Activated CD4-positive, alpha-beta T cell treated with anti-CD3 and anti-CD28 coated beads for 36 hours (primary cell): ENCODE measurements around the gene BBS9. TPM values are rescaled to one million over a fixed set of nuclear protein-coding genes. Genes with fewer than 3 reads are reported as not detected.

Experiments used
- ATAC-seq: fragments of 200-7000 bp; cut with Tn5 transposase; one replicate; pipeline ENCODE4 v1.10.0; 2021; ENCODE audit warnings: mild to moderate bottlenecking, moderate library complexity
- CTCF ChIA-PET: fragments of 350-600 bp; sonication (Branson Sonifier 250); formaldehyde crosslinking; loops from one replicate; lab custom pipeline; 2021; ENCODE audit warnings: antibody characterized with exemption; lab: Charles Lee
- POLR2A ChIA-PET: fragments of 350-600 bp; sonication (Branson Sonifier 250); formaldehyde crosslinking; loops from one replicate; lab custom pipeline; 2021; ENCODE audit warnings: antibody characterized with exemption, inconsistent platforms; lab: Charles Lee
- DNase-seq: peaks from one replicate; pipeline ENCODE4 v3.0.0-alpha.2; 2020
- H3K27ac Mint-ChIP-seq: one replicate; pipeline ENCODE4 v1.8.0; 2021; ENCODE audit warnings: mixed read lengths
- H3K27me3 Mint-ChIP-seq: one replicate; pipeline ENCODE4 v1.8.0; 2021; ENCODE audit warnings: mixed read lengths
- H3K36me3 Mint-ChIP-seq: one replicate; pipeline ENCODE4 v1.8.0; 2021; ENCODE audit warnings: low read depth, mixed read lengths
- H3K4me1 Mint-ChIP-seq: one replicate; pipeline ENCODE4 v1.8.0; 2021; ENCODE audit warnings: mixed read lengths
- H3K4me3 Mint-ChIP-seq: one replicate; pipeline ENCODE4 v1.8.0; 2021; ENCODE audit warnings: mild to moderate bottlenecking, moderate library complexity, mixed read lengths
- H3K9me3 Mint-ChIP-seq: one replicate; pipeline ENCODE4 v1.8.0; 2021; ENCODE audit warnings: low read depth, mixed read lengths
- intact Hi-C, 2 experiments: fragments of 100-400 bp; cut with DNase I in 1 of 2; cut with micrococcal nuclease in 1 of 2; formaldehyde crosslinking; loops; one replicate each; pipeline versions ENCODE4 v1.14.2 to v1.15.1; 2022 to 2024; cut with DNase I, micrococcal nuclease
- total RNA-seq, 2 experiments: library from RNA; stranded (reverse); gene quantifications; one replicate each; pipeline ENCODE4 v1.2.3, GENCODE V29; 2021

BBS9 gene
- total RNA-seq, 2 experiments from 2014 or later = 4.1 to 9.9 TPM

DNA sequence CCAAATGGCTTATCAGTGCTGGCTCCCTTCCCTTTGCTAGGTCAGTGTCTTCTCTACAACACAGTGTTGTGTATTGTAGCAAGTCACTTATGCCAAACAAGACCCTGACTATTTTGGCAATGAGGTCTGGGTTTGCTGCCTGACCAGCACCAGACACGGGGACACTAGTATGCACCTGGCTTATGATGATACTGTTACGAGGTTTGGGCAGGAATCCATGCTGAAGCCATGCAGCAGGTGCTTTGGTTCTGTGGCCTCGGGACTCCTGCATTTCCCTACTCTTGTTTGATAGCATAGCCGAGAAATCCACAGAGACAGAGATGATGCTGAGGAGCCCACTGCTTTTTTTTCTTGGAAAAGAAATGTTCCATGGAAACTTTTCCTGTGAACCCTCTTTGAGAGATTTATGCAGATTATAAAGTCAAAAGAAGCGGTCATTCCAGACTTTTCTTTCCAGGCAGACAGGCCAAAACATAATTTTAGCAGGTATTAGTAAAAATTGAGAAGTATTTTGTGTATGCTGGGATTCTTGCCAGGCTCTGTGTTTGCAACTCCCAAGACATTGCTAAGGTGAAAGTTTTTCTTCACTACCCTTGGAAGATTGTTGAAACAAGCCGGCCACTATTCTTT, 291.1 kb downstream of the BBS9 start:
- Mint-ChIP-seq H3K27me3 (no peaks in the 10 kb centered on the region), H3K36me3 (no peaks in the 10 kb centered on the region), H3K4me3 (no peak overlapping the region), H3K9me3 (no peaks in the 10 kb centered on the region), H3K27ac (no peak overlapping the region), H3K4me1 (no peaks in the 10 kb centered on the region)
- ChIA-PET CTCF (no interaction called here), POLR2A (no interaction called here)
- ATAC-seq (no peak), DNase-seq (no peak)
- intact Hi-C loops = loop anchor here in 1 of 2 experiments (10.0 kb wide), 1 partner anchor 514 kb away; no protein-coding TSS in a partner anchor

DNA sequence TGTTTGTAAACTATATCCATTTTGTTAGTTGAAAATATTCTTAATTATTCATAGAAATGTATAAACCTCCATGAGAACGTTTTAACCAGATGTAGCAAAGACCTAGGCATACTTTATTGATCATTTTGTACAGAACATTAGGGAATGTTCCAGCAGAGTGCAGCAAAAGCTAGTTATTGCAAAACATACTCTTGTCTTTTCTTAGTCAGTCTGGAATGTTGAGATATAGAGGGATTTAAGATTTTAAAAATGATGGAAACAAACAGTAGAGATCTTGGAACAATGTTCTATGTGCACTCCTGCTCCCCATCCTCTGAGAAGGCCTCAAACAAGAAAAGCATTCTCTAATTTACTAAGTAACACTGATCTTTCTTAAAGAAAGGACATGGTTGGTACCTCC, 292.1 kb downstream of the BBS9 start:
- Mint-ChIP-seq H3K9me3 (no peaks in the 10 kb centered on the region), H3K4me1 (no peaks in the 10 kb centered on the region), H3K4me3 (no peak overlapping the region), H3K27ac (no peak overlapping the region), H3K27me3 (no peaks in the 10 kb centered on the region), H3K36me3 (no peaks in the 10 kb centered on the region)
- intact Hi-C loops = loop anchor here in 1 of 2 experiments (10.0 kb wide), 1 partner anchor 513 kb away; no protein-coding TSS in a partner anchor
- no peak for DNase-seq
- CTCF ChIA-PET = no interaction called here
- no peak for ATAC-seq
- POLR2A ChIA-PET = no interaction called here

DNA sequence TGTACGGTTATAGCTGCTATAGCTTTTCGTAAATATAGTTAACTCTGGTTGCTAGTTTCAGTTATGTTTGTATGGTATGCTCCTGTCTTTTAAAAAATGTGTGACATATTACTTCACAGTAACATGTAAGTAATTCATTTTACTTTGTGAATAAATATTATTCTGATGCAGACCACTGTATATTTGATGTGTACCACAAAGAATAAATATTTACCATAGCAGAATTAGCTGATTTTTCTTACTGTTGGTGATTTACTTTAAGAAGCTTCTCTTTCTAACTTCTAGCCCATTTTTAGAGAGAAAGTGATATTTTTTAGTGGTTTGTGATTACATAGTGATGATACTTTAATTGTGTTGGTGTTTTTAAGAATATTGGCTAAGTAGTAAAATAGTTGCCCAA, 292.8 kb downstream of the BBS9 start:
- Mint-ChIP-seq H3K4me1 (no peaks in the 10 kb centered on the region), H3K9me3 (no peaks in the 10 kb centered on the region), H3K27me3 (no peaks in the 10 kb centered on the region), H3K36me3 (no peaks in the 10 kb centered on the region), H3K4me3 (no peak overlapping the region), H3K27ac (no peak overlapping the region)
- ATAC-seq (no peak), DNase-seq (no peak)
- CTCF ChIA-PET = no interaction called here
- intact Hi-C loops = loop anchor here in 1 of 2 experiments (10.0 kb wide), 1 partner anchor 513 kb away; no protein-coding TSS in a partner anchor
- POLR2A ChIA-PET = no interaction called here

DNA sequence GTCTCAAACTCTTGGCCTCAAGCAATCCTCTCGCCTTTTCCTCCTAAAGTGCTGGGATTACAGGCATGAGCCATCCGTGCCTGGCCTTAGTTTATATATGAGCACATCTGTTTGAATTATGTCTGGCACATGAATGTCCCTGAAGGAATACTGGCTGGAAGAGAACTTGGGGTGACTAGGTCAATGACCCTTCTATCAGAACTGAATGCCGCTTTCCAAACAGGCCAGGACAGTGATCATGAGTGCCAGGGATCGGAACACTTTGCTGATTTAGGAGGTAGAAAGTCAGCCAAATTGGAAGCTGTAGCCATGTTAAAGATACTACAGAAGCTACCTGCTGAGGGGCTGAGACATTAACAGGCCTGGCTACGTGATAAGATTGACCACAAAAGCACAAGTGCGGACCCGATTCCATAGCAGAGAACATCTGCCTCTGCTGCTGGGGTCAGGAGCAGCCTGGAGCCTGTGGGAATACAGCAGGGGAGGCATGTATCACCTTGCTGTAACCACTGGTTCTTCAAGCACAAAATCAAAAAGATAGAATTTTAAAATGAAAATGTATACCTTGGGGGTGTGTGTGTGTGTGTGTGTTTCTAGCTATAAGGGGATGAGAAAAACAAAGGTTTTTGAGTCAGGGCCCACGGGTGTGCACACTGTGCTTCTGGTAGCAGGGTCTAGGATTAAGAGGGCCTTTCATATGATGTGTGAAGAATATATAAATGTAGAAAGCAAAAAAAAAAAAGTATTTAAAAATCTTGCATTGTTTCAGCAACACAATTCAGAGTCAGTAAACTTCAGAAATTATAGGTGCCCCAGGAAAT, 293.7 kb downstream of the BBS9 start:
- ATAC-seq = no peak

DNA sequence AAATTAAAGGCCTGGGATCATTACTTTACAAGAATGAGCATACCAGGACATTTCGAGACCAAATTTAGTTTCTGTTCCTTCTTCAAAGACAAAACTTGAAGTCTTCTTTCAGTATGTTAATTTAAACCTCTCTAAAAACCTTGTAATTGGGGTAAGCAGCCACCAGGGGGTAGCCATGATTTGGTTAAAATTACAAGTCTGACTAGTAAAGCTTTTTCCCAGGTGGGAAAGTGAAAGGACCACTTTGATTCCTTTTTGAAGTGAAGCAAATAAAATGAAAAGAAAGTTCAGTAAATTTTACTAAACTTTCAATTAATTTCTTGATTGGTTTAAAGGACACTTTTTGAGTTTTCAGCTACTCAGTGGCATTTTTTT, 294.3 kb downstream of the BBS9 start:
- POLR2A ChIA-PET = no interaction called here
- no peaks in the 10 kb centered on the region for H3K27me3 Mint-ChIP-seq
- H3K9me3 Mint-ChIP-seq = no peaks in the 10 kb centered on the region
- no peak overlapping the region for H3K4me3 Mint-ChIP-seq
- ATAC-seq (no peak), DNase-seq (peak; percentile 29)
- H3K27ac Mint-ChIP-seq = no peak overlapping the region
- H3K4me1 Mint-ChIP-seq = no peaks in the 10 kb centered on the region
- CTCF ChIA-PET = interaction anchor here (0.6 to 1.7 kb wide), 4 partner anchors 11 to 103 kb away, joined by 3 to 5 read pairs (median 3); no protein-coding TSS in a partner anchor
- intact Hi-C loops = loop anchor here in 1 of 2 experiments (1.0 to 10.0 kb wide), 2 partner anchors 472 to 511 kb away; no protein-coding TSS in a partner anchor
- H3K36me3 Mint-ChIP-seq = no peaks in the 10 kb centered on the region

More for the DNA sequence above, 293.7 kb downstream of the BBS9 start:
- intact Hi-C loops = loop anchor here in 1 of 2 experiments (1.0 to 10.0 kb wide), 2 partner anchors 472 to 512 kb away; no protein-coding TSS in a partner anchor
- Mint-ChIP-seq H3K27me3 (no peaks in the 10 kb centered on the region), H3K4me1 (no peaks in the 10 kb centered on the region), H3K9me3 (no peaks in the 10 kb centered on the region), H3K36me3 (no peaks in the 10 kb centered on the region), H3K27ac (no peak overlapping the region), H3K4me3 (no peak overlapping the region)
- DNase-seq = no peak
- POLR2A ChIA-PET = no interaction called here
- CTCF ChIA-PET = interaction anchor here (0.6 to 1.7 kb wide), 3 partner anchors 11 to 1548 kb away, joined by 3 to 5 read pairs (median 3); no protein-coding TSS in a partner anchor

DNA sequence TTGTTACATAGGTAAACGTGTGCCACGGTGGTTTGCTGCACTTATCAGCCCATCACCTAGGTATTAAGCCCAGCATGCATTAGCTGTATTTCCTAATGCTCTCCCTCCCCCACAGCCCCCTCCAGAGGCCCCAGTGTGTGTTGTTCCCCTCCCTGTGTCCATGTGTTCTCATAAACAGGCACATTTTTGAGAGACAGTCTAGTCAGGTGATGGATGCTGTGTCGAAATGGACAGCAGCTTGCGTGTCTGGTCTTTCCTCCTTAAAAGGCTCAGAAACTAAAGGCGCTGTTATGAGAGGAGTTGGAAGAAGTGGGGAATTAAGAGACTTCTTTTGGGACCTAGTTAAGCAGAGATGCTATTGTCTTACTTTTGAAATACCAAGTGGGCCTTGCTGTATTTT, 296.0 kb downstream of the BBS9 start:
- intact Hi-C loops = loop anchor here in 1 of 2 experiments (10.0 kb wide), 1 partner anchor 509 kb away; no protein-coding TSS in a partner anchor
- H3K4me3 Mint-ChIP-seq = no peak overlapping the region
- ATAC-seq (no peak), DNase-seq (no peak)
- no peak overlapping the region for H3K27ac Mint-ChIP-seq
- no peaks in the 10 kb centered on the region for H3K36me3 Mint-ChIP-seq
- CTCF ChIA-PET = interaction anchor here (0.6 kb wide), 1 partner anchor 634 kb away, joined by 3 read pairs; no protein-coding TSS in a partner anchor
- POLR2A ChIA-PET = interaction anchor here (0.7 kb wide), 1 partner anchor 239 kb away, joined by 3 read pairs; no protein-coding TSS in a partner anchor
- H3K27me3 Mint-ChIP-seq = no peaks in the 10 kb centered on the region
- no peaks in the 10 kb centered on the region for H3K4me1 Mint-ChIP-seq
- H3K9me3 Mint-ChIP-seq = no peaks in the 10 kb centered on the region

DNA sequence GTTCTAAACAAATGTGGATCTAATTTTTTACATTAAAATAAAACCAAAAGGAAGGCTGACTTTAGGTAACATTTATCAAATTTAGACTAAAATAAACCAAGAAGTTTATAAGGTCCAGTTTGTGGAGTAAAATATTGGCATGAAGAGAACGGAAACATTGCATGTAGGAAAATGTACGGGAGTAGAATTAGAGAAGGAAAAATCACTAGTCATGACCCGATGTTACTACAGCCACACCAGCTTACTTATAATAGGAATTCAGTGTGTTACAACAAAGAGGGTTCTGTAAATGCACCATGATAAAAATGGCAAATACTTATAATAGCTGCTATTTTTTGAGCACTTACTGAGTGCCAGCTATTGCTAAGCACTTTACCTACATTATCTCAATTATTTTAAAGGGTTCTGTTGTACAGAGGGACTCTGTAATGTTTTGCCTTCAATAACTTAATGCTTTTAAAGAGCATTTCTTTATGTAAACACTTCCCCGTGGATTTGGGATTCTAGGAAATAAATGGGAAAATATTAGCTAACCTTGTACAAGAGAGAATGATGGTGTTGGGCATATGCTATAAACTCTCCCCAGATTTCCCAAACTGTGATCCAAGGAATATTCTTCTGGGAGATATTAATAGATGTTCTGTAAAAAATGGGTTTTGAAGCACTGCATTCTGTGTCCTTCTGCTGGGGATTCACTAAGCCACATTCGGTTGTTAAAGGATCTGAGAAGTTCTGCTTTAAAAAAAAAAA, 296.7 kb downstream of the BBS9 start:
- Mint-ChIP-seq H3K27me3 (no peaks in the 10 kb centered on the region), H3K27ac (no peak overlapping the region), H3K4me1 (no peaks in the 10 kb centered on the region), H3K36me3 (no peaks in the 10 kb centered on the region), H3K9me3 (no peaks in the 10 kb centered on the region), H3K4me3 (no peak overlapping the region)
- POLR2A ChIA-PET = interaction anchor here (0.7 kb wide), 1 partner anchor 240 kb away, joined by 3 read pairs; no protein-coding TSS in a partner anchor
- no peak for DNase-seq
- intact Hi-C loops = loop anchor here in 1 of 2 experiments (10.0 kb wide), 1 partner anchor 509 kb away; no protein-coding TSS in a partner anchor
- CTCF ChIA-PET = interaction anchor here (0.6 kb wide), 1 partner anchor 634 kb away, joined by 3 read pairs; no protein-coding TSS in a partner anchor
- no peak for ATAC-seq

DNA sequence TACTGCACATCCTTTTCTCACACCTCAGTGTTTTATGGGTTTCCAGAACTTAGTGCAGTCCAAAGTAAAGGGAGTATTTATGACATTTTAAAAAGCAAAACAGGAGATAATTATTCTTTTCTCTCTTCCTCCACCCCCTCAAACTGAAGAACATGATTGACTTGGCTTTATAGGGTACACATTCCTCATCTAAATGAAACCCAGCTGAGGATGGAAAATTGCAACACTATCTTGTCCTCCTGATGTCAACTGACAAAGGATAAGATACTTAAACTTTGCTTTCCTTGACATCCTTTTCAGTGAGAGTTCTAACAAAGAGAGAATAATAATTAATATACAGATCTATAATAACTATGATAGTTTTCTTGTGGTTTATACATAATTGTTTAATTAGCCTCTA, 299.1 kb downstream of the BBS9 start:
- DNase-seq (no peak), ATAC-seq (no peak)
- no peaks in the 10 kb centered on the region for H3K9me3 Mint-ChIP-seq
- no peaks in the 10 kb centered on the region for H3K36me3 Mint-ChIP-seq
- no peak overlapping the region for H3K27ac Mint-ChIP-seq
- no peaks in the 10 kb centered on the region for H3K27me3 Mint-ChIP-seq
- POLR2A ChIA-PET = no interaction called here
- no peaks in the 10 kb centered on the region for H3K4me1 Mint-ChIP-seq
- intact Hi-C loops = loop anchor here in 1 of 2 experiments (10.0 kb wide), 1 partner anchor 506 kb away; no protein-coding TSS in a partner anchor
- H3K4me3 Mint-ChIP-seq = no peak overlapping the region
- CTCF ChIA-PET = interaction anchor here (0.5 kb wide), 1 partner anchor 110 kb away, joined by 3 read pairs; no protein-coding TSS in a partner anchor

DNA sequence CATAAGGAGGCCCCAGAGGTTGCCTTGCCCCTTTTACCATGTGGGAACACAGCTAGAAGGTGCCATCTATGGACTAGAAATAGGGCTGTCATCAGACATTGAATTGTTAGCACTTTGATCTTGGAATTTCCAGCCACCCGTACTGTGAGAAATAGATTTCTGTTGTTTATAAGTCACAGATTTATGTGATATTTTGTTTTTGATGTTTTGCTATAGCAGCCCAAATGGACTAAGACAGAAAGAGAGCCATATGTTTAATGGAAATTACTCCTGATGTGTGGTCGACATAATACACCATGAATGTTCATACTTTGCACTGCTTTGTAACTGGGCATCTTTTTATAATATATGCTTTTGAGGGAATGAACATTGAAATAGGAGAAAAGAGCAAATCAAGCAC, 302.2 kb downstream of the BBS9 start:
- Mint-ChIP-seq H3K4me3 (no peak overlapping the region), H3K27me3 (no peaks in the 10 kb centered on the region), H3K9me3 (no peaks in the 10 kb centered on the region), H3K27ac (no peak overlapping the region), H3K36me3 (no peaks in the 10 kb centered on the region), H3K4me1 (no peaks in the 10 kb centered on the region)
- ChIA-PET CTCF (no interaction called here), POLR2A (interaction anchor here (0.7 kb wide), 1 partner anchor 219 kb away, joined by 9 read pairs; no protein-coding TSS in a partner anchor)
- ATAC-seq (no peak), DNase-seq (no peak)
- intact Hi-C loops = no loop called here

DNA sequence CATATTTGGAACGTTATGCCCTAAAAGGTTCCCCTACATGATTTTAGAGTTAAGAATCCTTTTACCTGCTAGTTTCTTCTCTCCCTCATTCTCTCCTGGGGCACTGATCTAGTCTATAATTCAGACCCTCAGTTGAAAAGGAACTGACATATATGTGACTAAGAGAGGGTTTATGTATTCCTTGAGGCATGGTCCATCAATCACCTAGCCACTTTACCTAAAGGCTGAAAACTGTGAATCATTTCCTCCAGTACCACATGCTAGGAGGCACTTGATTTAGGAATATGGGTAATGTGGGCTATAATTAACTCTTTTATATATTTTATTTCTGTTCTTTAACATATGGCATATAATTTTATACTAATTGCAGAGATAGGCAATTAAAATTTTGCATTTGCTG, 303.5 kb downstream of the BBS9 start:
- no peaks in the 10 kb centered on the region for H3K4me1 Mint-ChIP-seq

More for the DNA sequence above, 303.5 kb downstream of the BBS9 start:
- intact Hi-C loops = no loop called here
- Mint-ChIP-seq H3K36me3 (no peaks in the 10 kb centered on the region), H3K27ac (no peak overlapping the region), H3K27me3 (no peaks in the 10 kb centered on the region), H3K9me3 (no peaks in the 10 kb centered on the region), H3K4me3 (no peak overlapping the region)
- ChIA-PET CTCF (interaction anchor here (0.7 kb wide), 1 partner anchor 276 kb away, joined by 3 read pairs; no protein-coding TSS in a partner anchor), POLR2A (no interaction called here)
- ATAC-seq (no peak), DNase-seq (no peak)
